Lung (tissue), 12 donors: ENCODE results near the gene HCRTR1. TPM values are rescaled to one million over a fixed set of nuclear protein-coding genes. Genes with fewer than 3 reads are reported as not detected.
A peak's percentile ranks its signal among the peaks of the same experiment; 100 is the strongest.

Experiments
- ATAC-seq: fragments of 200-7000 bp; cut with Tn5 transposase; one replicate; pipeline ENCODE4 v1.9.1; 2020; ENCODE audit warnings: moderate number of reproducible peaks; ENCODE audit not compliant: insufficient read depth, low FRiP score
- DNase-seq, 3 donors: peaks; one replicate each; pipeline ENCODE4 v3.0.0-alpha.2; 2013 to 2017
- H3K27ac ChIP-seq, 2 donors: one replicate each; pipeline ENCODE4 v1.5.1; 2013; ENCODE audit warnings: mild to moderate bottlenecking in 2 of 2, moderate library complexity in 2 of 2, control low read depth in 1 of 2, inconsistent platforms in 1 of 2, low read depth in 1 of 2, low read length in 1 of 2
- H3K27me3 ChIP-seq, 3 donors: one replicate each; pipeline ENCODE4 v1.5.1; 2013; ENCODE audit warnings: low read length in 2 of 3; ENCODE audit not compliant: control insufficient read depth in 3 of 3, insufficient read depth in 3 of 3
- H3K36me3 ChIP-seq, 4 donors: one replicate each; pipeline ENCODE4 v1.5.1; 2013; ENCODE audit warnings: low read length in 4 of 4, mild to moderate bottlenecking in 1 of 4, moderate library complexity in 1 of 4; ENCODE audit not compliant: control insufficient read depth in 4 of 4, insufficient read depth in 4 of 4
- H3K4me1 ChIP-seq, 5 donors: one replicate each; pipeline ENCODE4 v1.5.1; 2013; ENCODE audit warnings: low read length in 5 of 5, mild to moderate bottlenecking in 2 of 5, moderate library complexity in 1 of 5; ENCODE audit not compliant: control insufficient read depth in 5 of 5, insufficient read depth in 5 of 5
- H3K4me3 ChIP-seq: one replicate; pipeline ENCODE4 v1.5.1; 2013; ENCODE audit warnings: mild to moderate bottlenecking, control low read depth, moderate library complexity
- H3K9ac ChIP-seq, 2 donors: one replicate each; pipeline ENCODE4 v1.5.1; 2013; ENCODE audit warnings: low read length in 2 of 2, control low read depth in 1 of 2; ENCODE audit not compliant: insufficient read depth in 1 of 2
- H3K9me3 ChIP-seq, 4 donors: one replicate each; pipeline ENCODE4 v1.5.1; 2013; ENCODE audit warnings: low read length in 3 of 4, mild to moderate bottlenecking in 1 of 4, moderate library complexity in 1 of 4; ENCODE audit not compliant: control insufficient read depth in 4 of 4, insufficient read depth in 3 of 4
- CTCF ChIP-seq: IDR thresholded peaks from 2 replicates; pipeline ENCODE4 v1.5.1; 2012; ENCODE audit warnings: mild to moderate bottlenecking; ENCODE audit errors: control extremely low read depth, extremely low read depth
- WGBS, 2 donors: extraction: QIAGEN DNeasy Blood & Tissue Kit; methylation state at CpG; one replicate each; pipeline ENCODE4 v1.1.7; 2013; 5-methylcytosine and 5-hydroxymethylcytosine counted together
- polyA plus RNA-seq, 2 donors: library from polyadenylated mRNA; stranded (reverse); fragments of 200-250 nt; gene quantifications; one replicate each; pipeline ENCODE4 v1.2.1, GENCODE V29; 2013
- total RNA-seq, 2 donors: library from RNA; depleted of rRNA in 1 of 2; stranded (reverse); fragments of >200 nt in 1 of 2; gene quantifications; one replicate each; pipeline ENCODE4 v1.2.1, GENCODE V29; 2014 to 2021
- donor health status: control.
- donor health status: control.
- donor health status: Bipolar disorder and iron deficiency.
- donor health status: healthy.
- donor health status: DM: yes; HTN: yes; CAD: no.

The HCRTR1 gene
- total and polyA plus RNA-seq, 4 donors = 0.08 to 0.14 TPM; not detected in 2

- Histone ChIP-seq H3K9ac (no peak overlapping the region), H3K27ac (no peak overlapping the region), H3K27me3 (peaks cover 0 to 14% (median 8%) of the 10 kb centered on the region in 3 donors), H3K4me1 (peaks cover 0 to 7% (median 0%) of the 10 kb centered on the region in 5 donors), H3K9me3 (no peaks in the 10 kb centered on the region), H3K36me3 (no peaks in the 10 kb centered on the region), H3K4me3 (no peak overlapping the region)
- WGBS, 2 donors = 74 to 86% methylated on average over 2 of the region's 2 CpGs
- ATAC-seq (no peak), DNase-seq (no peak)
- TF ChIP-seq CTCF = no peak
Measured at GRCh38 chr1:31615939-31616338, 1.6 kb upstream of the HCRTR1 start.

- Histone ChIP-seq H3K27ac (no peak overlapping the region), H3K4me3 (peak overlapping the region; percentile 29), H3K9me3 (no peaks in the 10 kb centered on the region), H3K9ac (no peak overlapping the region), H3K36me3 (no peaks in the 10 kb centered on the region), H3K4me1 (peaks cover 0 to 13% (median 0%) of the 10 kb centered on the region in 5 donors), H3K27me3 (peaks cover 0 to 14% (median 8%) of the 10 kb centered on the region in 3 donors)
- TF ChIP-seq CTCF = peak; percentile 6
- DNase-seq = peak; percentile 61 to 73 (median 65)
- ATAC-seq = peak; percentile 37
- whole genome bisulfite sequencing, 2 donors = 14 to 16% methylated on average over 41 to 56 of the region's 56 CpGs
Measured at GRCh38 chr1:31617916-31618746, 642 bp downstream of the HCRTR1 start.

GRCh38 chr1:31618916-31619846 is 1.7 kb downstream of the HCRTR1 start:
- Histone ChIP-seq H3K36me3 (no peaks in the 10 kb centered on the region), H3K27ac (no peak overlapping the region), H3K4me1 (peaks cover 0 to 13% (median 0%) of the 10 kb centered on the region in 5 donors), H3K4me3 (no peak overlapping the region), H3K9me3 (no peaks in the 10 kb centered on the region), H3K9ac (no peak overlapping the region), H3K27me3 (peaks cover 0 to 14% (median 8%) of the 10 kb centered on the region in 3 donors)
- ATAC-seq (no peak), DNase-seq (no peak)
- TF ChIP-seq CTCF = no peak
- 84 to 87% methylated on average over 23 of the region's 23 CpGs for WGBS, 2 donors
